ENCODE results near the gene SEL1L.

SEL1L gene

DNA sequence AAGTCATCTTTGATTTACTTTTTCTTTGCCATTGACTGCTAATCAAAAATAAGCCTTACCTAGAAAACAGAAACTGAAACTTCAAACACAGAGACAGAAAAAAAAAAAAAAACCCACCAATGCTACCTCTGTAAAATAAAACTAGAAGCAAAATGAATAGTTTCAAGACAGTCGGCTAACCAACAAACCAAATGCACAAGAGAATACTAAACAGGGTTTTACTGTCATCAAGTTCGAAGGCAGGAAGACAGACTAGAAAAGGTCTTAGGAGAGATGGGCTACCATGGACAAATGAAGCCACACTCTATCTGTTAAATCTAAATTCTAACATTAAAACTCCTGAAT is 59.5 kb downstream of the SEL1L start:
- no peak overlapping the region for H3K27ac ChIP-seq (ENCODE audit: low read depth, low read length)
- no peaks in the 10 kb centered on the region for H3K27me3 ChIP-seq (ENCODE audit: low read length)
- H2AFZ ChIP-seq (ENCODE audit: low read depth, low read length, severe bottlenecking) = no peak overlapping the region
- peaks cover 32% of the 10 kb centered on the region for H3K36me3 ChIP-seq (ENCODE audit: low read length)
- H3K9ac ChIP-seq (ENCODE audit: low read length) = no peak overlapping the region
- H4K20me1 ChIP-seq (ENCODE audit: low read depth, low read length) = 0 out of 2 replicates have a peak, but pooled peaks cover 4% of the 10 kb centered on the region
- no peaks in the 10 kb centered on the region for H3K9me2 ChIP-seq (replicated peaks; ENCODE audit: insufficient read depth, low read length)
- H3K79me2 ChIP-seq (ENCODE audit: insufficient read depth, low read length) = no peaks in the 10 kb centered on the region
- no peaks in the 10 kb centered on the region for H3K9me3 ChIP-seq (ENCODE audit: insufficient read depth, low read length)
- H3K4me2 ChIP-seq (ENCODE audit: low read depth, low read length, poor library complexity, severe bottlenecking) = no peak overlapping the region
- TF ChIP-seq, protein P1, sequence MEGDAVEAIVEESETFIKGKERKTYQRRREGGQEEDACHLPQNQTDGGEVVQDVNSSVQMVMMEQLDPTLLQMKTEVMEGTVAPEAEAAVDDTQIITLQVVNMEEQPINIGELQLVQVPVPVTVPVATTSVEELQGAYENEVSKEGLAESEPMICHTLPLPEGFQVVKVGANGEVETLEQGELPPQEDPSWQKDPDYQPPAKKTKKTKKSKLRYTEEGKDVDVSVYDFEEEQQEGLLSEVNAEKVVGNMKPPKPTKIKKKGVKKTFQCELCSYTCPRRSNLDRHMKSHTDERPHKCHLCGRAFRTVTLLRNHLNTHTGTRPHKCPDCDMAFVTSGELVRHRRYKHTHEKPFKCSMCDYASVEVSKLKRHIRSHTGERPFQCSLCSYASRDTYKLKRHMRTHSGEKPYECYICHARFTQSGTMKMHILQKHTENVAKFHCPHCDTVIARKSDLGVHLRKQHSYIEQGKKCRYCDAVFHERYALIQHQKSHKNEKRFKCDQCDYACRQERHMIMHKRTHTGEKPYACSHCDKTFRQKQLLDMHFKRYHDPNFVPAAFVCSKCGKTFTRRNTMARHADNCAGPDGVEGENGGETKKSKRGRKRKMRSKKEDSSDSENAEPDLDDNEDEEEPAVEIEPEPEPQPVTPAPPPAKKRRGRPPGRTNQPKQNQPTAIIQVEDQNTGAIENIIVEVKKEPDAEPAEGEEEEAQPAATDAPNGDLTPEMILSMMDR (IDR thresholded peaks at IDR 0.05; ENCODE audit: insufficient read depth, low read length, poor library complexity, severe bottlenecking) = no peak
- no peak for TF ChIP-seq EZH2phosphoT487 (conservative IDR thresholded peaks at IDR 0.05; ENCODE audit: low read length)
- H3F3A ChIP-seq (ENCODE audit: insufficient read depth) = no peaks in the 10 kb centered on the region
- no peak overlapping the region for H3K4me3 ChIP-seq (ENCODE audit: insufficient read depth, low read length, poor library complexity, severe bottlenecking)

DNA sequence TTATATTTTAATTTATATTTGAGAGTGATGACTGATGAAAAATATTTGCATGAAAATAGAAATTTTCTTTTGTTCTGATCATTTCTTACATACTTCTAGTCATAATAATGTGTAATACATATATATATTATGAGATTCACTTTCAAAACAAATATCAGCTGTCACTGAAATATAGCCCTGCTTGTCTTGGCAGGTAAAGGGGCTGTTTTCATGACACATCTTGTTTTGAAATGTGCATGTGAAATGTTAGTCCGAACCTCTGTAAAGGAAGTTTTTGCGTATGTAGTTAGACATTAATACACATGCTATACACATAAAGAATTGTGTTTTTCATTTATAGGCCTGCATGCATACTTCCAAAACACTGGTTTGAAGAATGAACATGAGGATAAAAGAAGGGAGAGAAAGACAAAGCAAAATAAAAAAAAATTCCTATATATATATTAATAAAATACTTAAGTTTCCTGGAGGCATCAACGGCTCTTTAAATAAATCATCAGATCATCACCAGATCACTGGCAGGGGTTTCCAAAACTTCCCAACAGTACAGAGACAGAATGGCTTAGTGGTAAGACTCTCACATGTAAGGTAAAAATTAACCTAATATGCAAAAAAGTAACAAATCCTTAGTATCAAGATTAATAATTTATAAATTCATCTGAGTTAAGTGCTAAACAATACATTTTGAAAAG is 60.1 kb downstream of the SEL1L start:
- H3K27me3 ChIP-seq (ENCODE audit: low read length) = no peaks in the 10 kb centered on the region
- no peak overlapping the region for H3K9ac ChIP-seq (ENCODE audit: low read length)
- H3K27ac ChIP-seq (ENCODE audit: low read depth, low read length) = no peak overlapping the region
- H3K79me2 ChIP-seq (ENCODE audit: insufficient read depth, low read length) = no peaks in the 10 kb centered on the region
- H3K9me2 ChIP-seq (replicated peaks; ENCODE audit: insufficient read depth, low read length) = no peaks in the 10 kb centered on the region
- H4K20me1 ChIP-seq (ENCODE audit: low read depth, low read length) = 0 out of 2 replicates have a peak, but pooled peaks cover 4% of the 10 kb centered on the region
- peaks cover 32% of the 10 kb centered on the region for H3K36me3 ChIP-seq (ENCODE audit: low read length)
- no peak overlapping the region for H3K4me2 ChIP-seq (ENCODE audit: low read depth, low read length, poor library complexity, severe bottlenecking)
- no peak overlapping the region for H3K4me3 ChIP-seq (ENCODE audit: insufficient read depth, low read length, poor library complexity, severe bottlenecking)
- no peaks in the 10 kb centered on the region for H3K9me3 ChIP-seq (ENCODE audit: insufficient read depth, low read length)
- H2AFZ ChIP-seq (ENCODE audit: low read depth, low read length, severe bottlenecking) = no peak overlapping the region
- H3F3A ChIP-seq (ENCODE audit: insufficient read depth) = no peaks in the 10 kb centered on the region
- TF ChIP-seq EZH2phosphoT487 (conservative IDR thresholded peaks at IDR 0.05; ENCODE audit: low read length) = no peak
- TF ChIP-seq, protein P1 (IDR thresholded peaks at IDR 0.05; ENCODE audit: insufficient read depth, low read length, poor library complexity, severe bottlenecking) = no peak

DNA sequence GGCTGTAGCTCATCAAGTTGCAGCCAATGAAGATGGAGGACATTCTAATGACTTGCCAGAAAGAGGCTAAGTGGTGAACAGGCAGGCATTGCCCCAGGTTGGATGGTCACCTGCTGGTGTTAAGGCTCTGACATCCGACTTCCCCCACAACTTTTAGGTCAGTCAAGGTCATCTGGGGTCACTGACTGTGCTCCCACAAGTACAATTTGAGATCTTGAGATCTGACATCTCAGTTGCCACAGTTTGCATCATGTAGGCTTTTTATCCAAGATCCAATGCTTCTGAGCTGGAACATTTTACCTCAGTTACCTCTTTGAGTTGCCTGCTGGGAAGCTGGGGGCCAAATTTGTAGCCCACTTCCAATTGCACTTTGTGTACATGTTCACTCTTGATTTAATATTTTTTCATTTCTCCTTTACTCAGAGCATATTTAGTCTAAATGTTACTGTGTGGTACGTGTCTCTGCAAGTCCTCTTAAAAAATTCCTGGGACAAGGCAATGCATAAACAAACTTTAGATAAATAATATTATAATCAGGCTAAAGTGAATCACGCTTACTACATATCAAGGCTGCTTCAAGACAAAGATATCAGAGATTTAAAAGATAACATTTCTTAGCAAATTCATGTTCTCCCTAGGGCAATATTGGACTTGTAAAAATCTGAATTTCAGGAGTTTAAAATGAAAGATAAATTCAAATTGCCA is 61.4 kb downstream of the SEL1L start:
- Histone ChIP-seq H3K4me2 (ENCODE audit: low read depth, low read length, poor library complexity, severe bottlenecking) (no peak overlapping the region), H2AFZ (ENCODE audit: low read depth, low read length, severe bottlenecking) (no peak overlapping the region), H3K36me3 (ENCODE audit: low read length) (peaks cover 25% of the 10 kb centered on the region), H3F3A (ENCODE audit: insufficient read depth) (no peaks in the 10 kb centered on the region), H3K27ac (ENCODE audit: low read depth, low read length) (no peak overlapping the region), H3K9me2 (replicated peaks; ENCODE audit: insufficient read depth, low read length) (no peaks in the 10 kb centered on the region), H3K9me3 (ENCODE audit: insufficient read depth, low read length) (no peaks in the 10 kb centered on the region), H3K27me3 (ENCODE audit: low read length) (no peaks in the 10 kb centered on the region), H3K9ac (ENCODE audit: low read length) (no peak overlapping the region), H3K4me3 (ENCODE audit: insufficient read depth, low read length, poor library complexity, severe bottlenecking) (no peak overlapping the region), H4K20me1 (ENCODE audit: low read depth, low read length) (0 out of 2 replicates have a peak, but pooled peaks cover 4% of the 10 kb centered on the region), H3K79me2 (ENCODE audit: insufficient read depth, low read length) (no peaks in the 10 kb centered on the region)
- TF ChIP-seq EZH2phosphoT487 (conservative IDR thresholded peaks at IDR 0.05; ENCODE audit: low read length) = no peak
- TF ChIP-seq, protein P1 (IDR thresholded peaks at IDR 0.05; ENCODE audit: insufficient read depth, low read length, poor library complexity, severe bottlenecking) = no peak
